HG03342 (cell line): ENCODE results near the gene NOLC1.

ENCODE experiments used
- ATAC-seq: cut with Tn5 transposase; IDR thresholded peaks from one replicate; pipeline ENCODE4 v1.9.1; 2021; ENCODE audit warnings: mild to moderate bottlenecking, moderate library complexity; ENCODE audit not compliant: unreplicated experiment

The NOLC1 gene

DNA sequence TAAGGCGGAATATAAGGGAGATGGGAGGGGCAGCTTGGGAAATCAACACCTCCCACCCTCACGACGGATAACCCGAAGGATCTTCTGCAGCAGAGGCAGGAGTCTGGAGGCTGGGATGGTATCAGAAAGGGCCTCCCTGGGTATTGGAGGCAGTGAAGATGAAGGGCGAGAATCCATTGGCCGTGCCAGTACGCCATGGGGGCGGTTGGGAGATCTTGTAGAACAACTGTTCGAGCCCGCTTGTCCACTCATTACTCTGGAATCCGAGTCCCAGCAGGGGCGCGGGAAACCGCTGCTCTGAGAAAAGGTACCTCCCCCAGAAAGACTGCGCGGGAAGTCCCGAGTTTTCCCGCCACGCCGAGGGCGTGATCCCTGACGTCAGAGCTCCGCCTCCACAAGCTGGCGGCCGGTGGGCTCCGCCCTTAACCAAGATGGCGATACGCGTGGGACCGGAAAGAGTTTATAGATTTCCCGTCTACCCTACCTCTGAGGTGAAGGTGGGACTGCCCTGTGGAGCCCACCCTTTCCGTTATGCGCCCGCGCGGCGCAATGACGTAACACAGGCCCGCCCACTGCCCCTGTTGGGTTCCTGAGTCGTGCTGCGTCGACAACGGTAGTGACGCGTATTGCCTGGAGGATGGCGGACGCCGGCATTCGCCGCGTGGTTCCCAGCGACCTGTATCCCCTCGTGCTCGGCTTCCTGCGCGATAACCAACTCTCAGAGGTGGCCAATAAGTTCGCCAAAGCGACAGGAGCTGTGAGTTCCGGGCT is at the start of gene NOLC1:
TSS of gene NOLC1 (plus strand) at position 616 of the 771 bp plus-strand sequence. CDS start at position 638, 22 bp downstream.
- ATAC-seq, result peak; percentile 90

DNA sequence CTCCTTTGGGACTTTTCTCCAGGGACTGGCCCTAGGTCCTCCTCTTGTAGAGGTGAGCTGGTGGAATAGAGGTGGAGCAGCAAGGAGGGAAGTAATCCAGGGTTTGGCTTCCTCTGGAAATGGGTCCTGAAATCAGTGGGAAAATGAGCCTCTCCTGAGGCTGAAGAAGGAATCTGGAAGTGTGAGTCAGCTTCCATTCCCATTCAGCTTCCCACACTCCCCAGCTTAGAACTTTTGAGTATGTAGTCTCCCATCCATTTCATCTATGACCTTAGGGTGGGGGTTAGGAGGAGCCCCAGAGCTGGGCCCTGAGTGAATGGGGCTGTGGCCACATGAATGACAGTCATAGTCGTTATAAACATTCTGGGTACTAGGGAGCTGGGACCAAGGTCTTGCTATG is 49.8 kb upstream of the NOLC1 start:
- ATAC-seq, result no peak

DNA sequence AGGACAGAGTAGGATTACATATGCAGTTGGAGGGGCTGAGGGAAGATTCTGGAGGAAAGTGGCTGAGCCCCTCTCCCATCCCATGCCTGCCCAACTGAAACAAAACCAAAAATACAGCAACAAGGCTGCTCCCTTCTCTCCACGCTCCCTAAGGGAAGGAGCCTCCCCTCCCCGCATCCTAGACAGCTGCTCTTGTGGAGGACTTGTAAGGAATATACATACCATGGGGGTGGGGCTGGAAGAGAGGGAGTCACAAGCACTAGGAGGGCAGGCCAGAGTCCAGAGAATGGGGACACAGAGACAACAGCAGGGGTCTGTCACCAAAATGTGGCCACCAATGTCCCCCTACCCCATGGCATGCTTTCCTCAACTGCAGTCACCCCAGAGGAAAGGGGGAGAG is 45.2 kb upstream of the NOLC1 start:
- no peak for ATAC-seq

DNA sequence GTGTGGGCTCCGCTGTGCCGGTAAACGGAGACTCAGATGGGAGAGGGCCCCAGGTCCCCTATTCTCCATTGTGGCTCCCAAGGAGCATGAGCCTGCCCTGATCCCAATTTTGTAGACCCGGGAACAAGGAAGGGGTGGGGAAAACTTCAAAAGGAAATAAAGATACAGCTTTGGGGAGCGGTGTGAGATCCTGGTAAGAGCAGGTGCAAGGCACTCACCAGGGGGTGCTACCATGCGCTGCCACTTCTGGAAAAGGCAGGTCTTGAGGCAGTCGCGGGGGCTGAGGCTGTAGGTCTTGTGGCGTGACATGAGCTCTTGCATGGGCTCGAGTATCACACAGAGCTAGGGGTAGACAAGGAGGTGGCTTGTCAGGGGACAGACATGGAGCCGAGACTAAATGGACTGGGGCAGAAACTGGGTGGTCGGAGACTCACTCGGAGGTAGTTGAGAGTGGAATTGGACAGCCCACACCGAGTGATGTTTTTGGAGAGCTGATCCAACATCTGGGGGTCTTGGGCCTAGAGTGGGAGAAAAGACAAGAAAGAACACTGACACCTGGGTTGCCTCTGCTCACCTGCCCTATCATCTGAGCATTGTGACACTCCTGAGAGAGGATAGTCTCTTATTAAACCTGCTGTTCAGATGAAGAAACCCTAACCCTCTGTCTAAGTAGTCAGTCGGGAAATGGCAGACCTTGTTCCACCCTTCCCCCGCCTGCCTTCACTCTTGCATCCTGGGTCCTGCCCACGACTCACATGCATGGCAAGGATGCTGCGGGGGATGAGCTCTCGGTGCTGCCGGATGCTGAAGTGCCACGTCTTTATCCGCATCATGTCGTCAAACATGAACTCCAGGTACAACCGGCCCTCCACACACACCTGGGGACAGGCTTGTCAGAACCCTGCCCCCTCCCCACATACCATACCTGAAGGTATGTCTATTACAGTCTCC is 42.7 kb upstream of the NOLC1 start:
- ATAC-seq, result no peak

DNA sequence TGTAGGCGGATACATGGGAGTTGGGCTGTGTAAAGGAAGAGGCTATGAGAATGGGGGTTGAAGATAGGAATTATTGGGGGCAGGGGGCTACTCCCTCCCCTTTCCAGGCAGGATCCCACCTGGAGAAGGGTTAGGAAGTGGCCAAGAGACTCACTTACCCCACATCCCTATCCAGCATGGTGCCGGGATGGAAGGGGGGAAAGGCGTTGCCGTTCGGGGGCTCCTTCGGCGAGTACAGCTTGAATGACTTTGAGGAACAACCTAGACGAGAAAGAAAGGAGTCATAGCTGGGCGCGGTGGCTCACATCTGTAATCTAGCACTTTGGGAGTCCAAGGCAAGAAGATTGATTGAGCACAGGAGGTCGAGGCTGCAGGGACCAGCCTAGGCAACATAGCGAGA is 40.9 kb upstream of the NOLC1 start:
- ATAC-seq, result no peak

DNA sequence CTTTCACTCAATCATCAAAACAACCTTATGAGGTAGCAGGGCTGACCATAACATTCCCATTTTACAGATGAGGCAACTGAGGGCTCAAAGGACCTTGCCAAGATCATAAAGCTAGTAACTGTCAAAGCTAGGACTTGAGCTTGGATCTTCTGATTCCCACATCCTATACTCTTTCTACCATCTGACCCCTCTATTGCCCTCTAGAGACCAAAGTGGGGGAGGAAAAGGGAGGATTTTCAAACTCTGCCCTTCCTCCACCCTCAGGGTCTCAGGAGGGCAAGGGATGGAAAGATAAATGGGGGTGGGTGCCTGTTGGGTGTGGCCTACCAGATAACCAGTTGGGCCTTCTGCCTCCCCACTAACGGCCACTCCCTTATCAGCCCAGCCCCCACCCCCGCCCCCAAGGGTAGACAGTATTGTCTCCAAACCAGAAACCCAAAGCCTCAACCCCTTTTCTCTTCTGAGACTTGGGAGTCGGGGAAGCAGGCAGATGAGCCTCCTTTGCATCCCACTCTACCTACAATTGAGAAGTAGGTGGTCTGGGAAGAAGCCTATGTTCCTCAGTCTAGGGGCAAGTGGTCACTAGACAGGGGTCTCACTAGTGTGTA is 39.9 kb upstream of the NOLC1 start:
- no peak for ATAC-seq

DNA sequence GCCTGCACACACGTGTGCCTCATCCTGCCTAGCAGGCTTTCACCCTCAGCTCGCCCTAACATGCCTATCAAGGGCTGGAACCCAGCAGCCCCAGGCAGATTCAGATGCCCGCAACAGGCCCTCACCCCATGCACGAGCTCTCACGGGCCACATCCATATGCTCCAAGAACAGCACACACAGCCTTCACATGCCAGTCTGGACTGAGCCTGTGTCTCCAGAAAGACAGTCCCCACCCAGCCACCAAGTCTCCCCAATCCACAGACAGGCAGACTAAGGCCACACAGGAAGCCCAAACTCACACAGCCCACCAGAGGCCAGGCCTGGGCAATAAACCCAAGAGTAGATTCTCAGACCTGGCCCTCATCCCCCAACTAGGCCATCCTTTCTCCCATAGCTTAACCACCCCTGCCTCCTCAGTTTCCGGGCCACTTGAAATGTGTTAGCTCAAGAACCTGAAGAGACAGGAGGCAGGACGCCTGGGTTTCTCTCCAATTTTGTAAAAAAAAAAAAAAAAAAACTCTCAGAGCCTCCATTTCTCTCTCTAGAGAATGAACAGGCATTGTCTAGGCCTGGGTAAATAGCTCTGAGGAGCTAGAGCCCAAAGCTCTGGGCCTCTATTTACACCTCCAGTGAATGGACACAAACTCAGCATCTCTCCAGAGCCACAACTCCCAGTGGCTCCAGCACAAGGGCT is 38.8 kb upstream of the NOLC1 start:
- no peak for ATAC-seq

DNA sequence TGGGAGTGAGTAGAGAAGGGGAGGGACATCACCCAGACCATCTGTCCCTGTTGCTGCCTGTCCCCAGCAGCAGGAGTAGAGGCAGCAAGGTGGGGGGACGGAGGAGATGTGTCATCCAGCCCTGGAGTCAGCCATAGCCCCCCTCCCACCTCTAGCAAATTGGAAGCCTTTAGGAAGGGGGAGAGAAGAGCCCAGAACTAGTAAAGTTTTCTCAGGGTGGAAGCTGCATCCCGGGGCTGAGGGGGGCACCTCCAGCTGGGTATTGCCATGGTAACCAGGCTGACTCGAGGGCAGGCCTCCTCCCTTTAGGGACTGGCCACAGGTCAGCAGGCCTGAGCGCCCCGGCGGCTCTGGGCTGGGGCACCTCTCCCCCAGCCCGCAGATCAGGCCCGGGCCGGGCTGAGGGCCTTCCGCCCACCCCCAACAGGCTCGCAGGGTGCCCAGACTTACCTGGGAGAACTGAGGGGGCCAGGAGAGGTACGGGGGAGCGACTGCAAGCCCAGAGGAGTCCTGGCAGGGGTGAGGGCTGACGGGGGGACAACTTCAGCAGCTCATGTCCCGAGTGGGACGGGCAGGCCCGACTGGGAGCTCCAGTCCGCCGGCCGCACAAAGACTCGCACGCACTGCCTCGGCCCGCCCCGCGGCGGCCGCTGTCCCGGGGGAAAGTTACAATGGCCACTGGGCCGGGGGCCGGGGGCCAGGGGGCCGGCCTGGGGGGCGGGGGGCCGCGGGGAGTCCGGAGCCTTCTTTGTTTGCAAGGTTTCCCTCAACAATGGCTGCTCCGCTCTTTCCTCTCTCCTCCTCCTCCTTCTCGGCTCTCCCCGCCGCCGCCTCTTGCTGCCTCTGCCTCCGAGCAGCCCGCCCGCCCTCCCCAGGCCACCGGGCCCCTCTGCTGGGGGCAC is 38.0 kb upstream of the NOLC1 start:
- ATAC-seq, result peak; percentile 17

DNA sequence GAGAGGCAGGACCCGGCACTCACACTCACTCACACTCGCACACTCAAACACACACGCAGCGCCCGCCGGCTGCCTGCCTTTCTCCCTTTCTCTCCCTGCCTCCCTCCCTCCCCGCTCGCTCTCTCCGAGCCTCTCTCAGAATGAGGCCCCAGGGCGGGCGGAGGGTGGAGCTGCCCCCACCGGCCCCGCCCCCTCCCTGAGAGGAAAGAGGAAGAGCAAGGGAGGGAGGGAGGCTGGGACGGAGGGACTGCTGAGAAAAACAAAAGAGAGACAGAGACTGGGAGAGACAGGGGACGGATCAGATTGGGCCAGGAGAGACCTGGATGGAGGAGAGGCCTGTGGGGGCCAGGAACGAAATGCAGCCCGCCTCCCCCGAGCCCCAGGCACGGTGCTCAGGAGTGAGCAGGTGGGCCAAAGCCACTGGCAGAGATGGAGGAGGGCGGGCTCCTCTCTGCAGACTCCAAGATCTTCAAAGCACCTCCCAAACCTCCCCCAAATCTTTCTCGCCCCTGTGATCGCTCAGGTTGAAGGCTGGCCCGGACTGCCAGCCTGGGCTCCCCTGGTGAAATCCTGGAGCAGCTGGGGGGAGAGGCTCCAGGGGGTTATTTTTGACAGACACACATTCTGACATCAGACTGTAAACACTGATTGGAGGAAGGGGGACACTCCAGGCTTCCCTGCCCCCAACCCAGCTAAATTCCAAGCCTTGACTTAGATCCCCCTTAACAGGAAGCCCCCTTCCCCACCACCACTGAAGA is 37.1 kb upstream of the NOLC1 start:
- peak; percentile 62 for ATAC-seq

DNA sequence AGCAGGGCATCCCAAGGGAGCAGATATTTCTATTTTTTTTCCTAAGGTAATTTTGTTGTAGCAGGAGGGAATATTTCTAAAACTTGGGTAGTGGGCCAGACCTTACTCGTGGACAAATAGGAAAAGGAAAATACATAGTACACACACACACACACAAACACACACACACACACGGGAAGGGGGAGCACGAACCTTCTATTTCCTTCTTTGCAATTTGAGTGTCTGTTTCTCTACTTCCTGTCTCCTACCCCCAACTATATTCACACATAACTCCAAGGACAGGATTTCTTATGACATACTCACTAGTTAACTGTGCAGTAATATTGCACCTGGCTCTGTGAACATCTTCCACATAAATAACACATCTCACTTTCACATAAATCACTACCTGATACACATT is 36.4 kb upstream of the NOLC1 start:
- no peak for ATAC-seq

DNA sequence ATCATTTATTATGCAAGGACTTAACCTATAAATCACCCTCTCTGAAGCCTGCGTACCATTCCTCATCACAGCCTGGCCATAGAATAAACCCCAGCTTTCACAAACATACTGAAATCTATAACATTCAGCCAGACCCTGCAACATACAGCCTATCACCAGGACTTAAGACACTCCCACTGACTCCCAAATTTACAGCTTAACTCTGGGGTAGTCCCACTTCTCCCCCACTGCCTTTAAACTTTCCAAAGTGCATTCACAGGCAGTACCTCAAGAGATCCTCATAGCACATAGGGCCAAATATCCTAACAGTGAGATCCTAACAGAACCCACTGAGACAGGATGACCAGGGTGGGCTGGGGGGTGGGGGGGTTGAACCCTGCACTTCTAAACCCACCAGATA is 35.5 kb upstream of the NOLC1 start:
- no peak for ATAC-seq

DNA sequence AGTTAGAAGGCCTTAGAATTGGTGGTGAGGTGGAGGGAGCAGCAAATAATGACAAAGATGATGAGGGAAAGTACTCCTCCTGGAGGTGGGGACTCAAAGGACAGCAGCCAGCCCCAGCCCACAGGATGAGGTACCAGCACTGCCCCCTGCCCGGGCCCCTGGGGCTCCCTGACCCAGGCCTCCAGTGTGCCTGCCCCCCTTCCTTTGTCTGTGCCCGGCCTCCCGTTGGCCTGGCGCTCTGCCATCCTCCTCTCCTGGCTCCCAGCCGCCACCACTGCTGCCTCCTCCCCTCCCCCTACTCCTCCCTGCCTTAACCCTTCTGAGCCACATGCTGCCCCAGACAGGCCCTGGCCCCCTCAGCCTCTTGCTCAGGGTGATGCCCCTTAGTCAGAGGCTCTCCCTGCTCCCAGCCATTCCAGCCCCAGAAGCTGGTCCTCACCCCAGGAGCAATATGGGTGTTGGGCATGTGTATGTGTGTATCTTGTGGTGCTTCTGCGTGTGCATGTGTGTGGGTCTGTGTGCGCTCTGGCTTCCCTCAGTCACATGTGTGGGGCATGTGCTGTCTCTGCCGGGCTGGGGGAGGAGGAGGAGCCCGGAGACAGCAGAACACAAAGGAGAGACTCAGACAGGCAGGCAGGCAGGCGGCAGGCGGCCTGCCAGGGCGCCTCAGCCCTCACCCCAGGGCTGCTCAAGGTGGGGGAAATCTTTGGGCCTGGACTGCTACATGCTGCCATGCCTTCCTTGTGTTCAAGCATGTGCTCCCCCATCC is 34.6 kb upstream of the NOLC1 start:
- peak; percentile 23 for ATAC-seq

DNA sequence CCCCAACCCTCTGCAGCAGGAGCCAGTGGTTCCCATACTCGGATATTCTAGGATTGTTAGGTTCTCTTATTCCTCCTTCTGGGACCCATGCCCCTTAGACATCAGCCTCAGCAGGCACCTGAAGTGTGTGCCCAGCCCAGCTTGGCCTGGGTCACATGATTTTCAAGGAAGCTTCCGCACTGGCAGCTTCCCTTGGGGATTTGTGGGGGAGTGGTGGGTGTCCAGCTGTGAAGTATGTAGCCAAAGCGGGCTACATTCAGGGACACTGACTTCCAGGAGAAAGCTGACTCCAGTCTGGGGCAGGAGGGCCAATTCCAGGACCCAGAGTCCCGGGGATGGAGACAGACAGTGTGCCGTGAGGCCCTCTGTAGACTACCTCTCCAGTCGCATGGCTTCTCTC is 33.3 kb upstream of the NOLC1 start:
- ATAC-seq, result no peak

DNA sequence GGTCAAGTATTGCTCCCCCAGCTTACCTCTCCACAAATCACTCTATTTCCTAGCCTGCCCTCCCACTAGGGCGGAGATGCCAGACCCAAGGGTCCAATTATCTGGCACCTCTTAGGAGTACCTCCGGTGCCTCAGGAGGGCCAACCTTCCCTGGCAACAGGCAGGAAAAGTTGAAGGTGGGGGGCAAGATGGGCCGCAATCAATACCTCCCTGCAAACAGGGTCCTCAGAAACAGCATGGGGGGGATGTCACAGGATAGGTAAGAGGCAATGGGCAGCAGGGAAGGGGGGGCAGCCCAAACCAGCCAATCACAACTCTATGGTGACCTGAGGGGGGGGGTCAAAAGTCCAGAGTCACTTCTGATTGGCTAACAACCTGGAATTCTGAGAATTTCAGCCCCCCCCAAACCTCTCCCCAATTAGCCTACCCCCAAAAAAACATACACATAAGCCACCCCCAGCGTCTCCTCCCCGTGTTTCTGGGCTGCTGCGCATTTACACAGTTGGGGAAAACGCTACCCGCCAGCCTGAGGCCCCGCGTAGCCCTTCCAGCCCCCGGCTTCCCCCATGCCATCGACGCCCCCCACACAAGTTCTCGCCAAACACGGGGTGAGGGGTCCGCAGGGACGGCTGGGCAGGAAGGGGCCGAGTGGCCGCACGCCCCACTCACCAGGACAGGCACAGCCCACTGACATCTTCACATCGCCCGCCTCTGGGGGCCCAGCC is 32.6 kb upstream of the NOLC1 start:
- ATAC-seq, result no peak

DNA sequence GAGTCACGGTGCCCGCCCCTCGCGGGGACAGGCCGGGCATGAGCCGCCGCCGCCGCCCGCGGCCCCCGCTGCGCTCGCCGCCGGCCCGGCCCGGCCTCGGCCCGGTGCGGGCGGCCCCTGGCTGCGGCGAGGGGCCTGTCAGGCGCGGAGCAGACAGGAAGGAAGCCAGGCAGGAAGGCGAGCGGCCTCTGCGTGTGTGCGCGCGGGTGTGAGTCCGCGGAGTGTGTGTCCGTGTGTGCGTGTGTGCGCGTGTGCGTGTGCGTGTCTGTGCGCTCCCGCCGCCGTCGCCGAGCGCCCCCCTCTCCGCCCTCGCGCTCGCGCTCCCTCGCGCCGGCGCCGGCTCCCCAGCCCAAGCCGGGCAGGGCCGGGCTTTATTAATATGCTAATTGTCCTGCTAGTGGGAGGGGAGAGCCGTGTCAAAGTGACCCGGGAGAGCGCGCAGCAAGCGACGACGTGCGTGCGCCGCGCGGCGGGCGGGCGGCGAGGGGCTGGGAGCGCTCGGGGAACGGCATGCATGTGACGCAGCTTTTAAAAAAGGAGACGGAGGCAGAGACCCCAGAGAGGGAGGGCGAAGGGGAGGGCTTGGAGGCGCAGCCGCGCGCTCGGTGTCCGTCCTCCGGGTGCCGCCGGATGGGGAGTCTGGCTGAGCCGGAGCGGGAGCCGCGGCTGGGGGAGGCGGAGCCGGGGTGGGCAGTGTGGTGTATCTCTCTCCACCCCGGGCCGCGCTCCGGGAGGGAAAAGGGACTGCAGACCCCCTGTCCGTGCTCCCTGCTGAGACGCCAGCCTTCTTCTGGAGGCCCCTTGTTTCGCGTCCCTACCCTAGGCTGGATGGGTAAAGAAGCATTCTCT is 31.8 kb upstream of the NOLC1 start, which contains the start of gene LDB1:
TSS of gene LDB1 (minus strand) at position 227 of the 849 bp plus-strand sequence. CDS start 258 bp downstream, outside the sequence.
- ATAC-seq, result peak; percentile 54

DNA sequence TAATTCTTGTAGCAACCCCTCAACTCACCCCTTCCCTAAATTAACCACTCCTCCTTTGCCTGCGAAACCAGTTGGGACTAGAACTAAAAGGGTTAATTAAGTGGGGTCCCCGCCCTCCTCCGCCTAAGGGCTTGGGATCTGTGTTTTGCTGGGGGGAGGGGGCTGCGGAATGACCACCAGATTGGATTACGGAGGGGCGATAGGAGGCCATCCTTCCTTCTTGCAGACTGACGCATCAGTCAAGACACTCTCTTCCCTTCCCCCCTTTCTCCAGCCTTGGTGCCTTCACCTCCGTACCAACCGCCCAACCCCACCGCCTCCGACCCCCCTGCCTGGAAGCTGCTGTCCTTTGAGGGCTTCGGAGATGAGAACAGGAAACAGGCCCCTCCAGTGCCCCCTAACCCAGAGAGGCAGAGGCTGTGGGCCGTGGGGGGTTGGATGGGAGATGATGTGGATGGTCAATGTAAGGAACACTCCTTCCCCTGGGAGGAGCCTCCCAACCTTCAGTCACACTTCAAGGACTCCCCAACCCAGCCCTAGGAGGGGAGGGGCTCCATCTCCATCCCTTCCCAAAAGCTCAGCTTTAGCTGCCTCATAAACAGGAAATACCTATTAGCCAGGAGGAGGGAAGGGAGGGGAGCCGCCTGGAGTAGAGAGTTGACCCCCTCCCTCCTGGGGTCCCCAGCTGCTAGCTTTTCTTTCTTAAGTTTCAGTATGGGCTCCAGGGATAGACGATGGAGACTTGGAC is 31.0 kb upstream of the NOLC1 start:
- no peak for ATAC-seq
